K562 (cell line): ENCODE data around the gene DNASE1L1. TPM values are rescaled to one million over a fixed set of nuclear protein-coding genes. Genes with fewer than 3 reads are reported as not detected.

Experiments used
- ATAC-seq: fragments of 200-7000 bp; cut with Tn5 transposase; 3 replicates; pipeline ENCODE4 v1.9.1; 2020; ENCODE audit warnings: moderate library complexity
- BruUV-seq: library from RNA; stranded (reverse); fragments of 400-500 nt; replicated peaks from 2 replicates; lab custom pipeline; 2021; lab: Mats Ljungman, UMichigan
- CTCF ChIA-PET: fragments of 300-600 bp; formaldehyde crosslinking; extraction: SDS; loops from one replicate; lab custom pipeline; 2021; ENCODE audit warnings: low intra/inter-chr PET ratio; lab: Yijun Ruan, JAX
- POLR2A ChIA-PET: fragments of 300-600, 350-650 bp; sonication (Branson Sonifier 250); formaldehyde crosslinking; extraction: SDS; loops from one replicate; lab custom pipeline; 2021; ENCODE audit warnings: antibody characterized with exemption, inconsistent platforms; lab: Yijun Ruan, JAX
- DNase-seq, 4 experiments: peaks; one replicate each; pipeline versions ENCODE4 v3.0.0 to v3.0.0-alpha.2; 2011 to 2018; ENCODE audit warnings: low spot score in 3 of 4, mixed read lengths in 3 of 4; ENCODE audit errors: extremely low read depth in 1 of 4
- FAIRE-seq: peaks from 2 replicates; lab custom pipeline; 2011; peaks lifted over from hg19 to GRCh38; lab: Jason Lieb, UNC
- H2AFZ ChIP-seq: 2 replicates; pipeline ENCODE4 v1.6.0; 2011; ENCODE audit warnings: low read depth, low read length, control low read depth, inconsistent platforms
- H3K27ac ChIP-seq: fragments of 200-600 bp; 3 replicates; pipeline ENCODE4 v1.8.0; 2011; ENCODE audit warnings: low read depth, mild to moderate bottlenecking, control low read depth, inconsistent platforms, low read length, moderate library complexity, mixed read lengths; ENCODE audit errors: extremely low read depth
- H3K27me3 ChIP-seq, 2 experiments: fragments of 300-600 bp in 1 of 2; 2 replicates in 1 of 2; 3 replicates in 1 of 2; pipeline versions ENCODE4 v1.6.0 to v1.8.0; 2011; ENCODE audit warnings: inconsistent platforms in 2 of 2, low read length in 2 of 2, mild to moderate bottlenecking in 1 of 2, mixed read lengths in 1 of 2, moderate library complexity in 1 of 2; ENCODE audit not compliant: control insufficient read depth in 2 of 2, insufficient read depth in 2 of 2
- H3K36me3 ChIP-seq: fragments of 300-600 bp; 3 replicates; pipeline ENCODE4 v1.8.0; 2011; ENCODE audit warnings: mild to moderate bottlenecking, low read length, inconsistent platforms; ENCODE audit not compliant: control insufficient read depth, insufficient read depth
- H3K4me1 ChIP-seq, 2 experiments: fragments of 200-600 bp in 1 of 2; replicated peaks in 1 of 2; 2 replicates in 1 of 2; 3 replicates in 1 of 2; pipeline versions ENCODE4 v1.5.1 to v1.8.0; 2011; ENCODE audit warnings: inconsistent platforms in 2 of 2, low read length in 2 of 2, mild to moderate bottlenecking in 1 of 2, mixed read lengths in 1 of 2, moderate library complexity in 1 of 2; ENCODE audit not compliant: control insufficient read depth in 2 of 2, insufficient read depth in 2 of 2
- H3K4me2 ChIP-seq: 2 replicates; pipeline ENCODE4 v1.6.1; 2011; ENCODE audit warnings: low read length, control low read depth, inconsistent platforms, mixed read lengths; ENCODE audit not compliant: insufficient read depth
- H3K4me3 ChIP-seq: fragments of 200-600 bp; sonication (generic), shearing (Covaris generic); 2 replicates; pipeline ENCODE4 v1.5.1; 2016; ENCODE audit warnings: control low read depth, inconsistent platforms
- H3K79me2 ChIP-seq: fragments of 200-600 bp; 3 replicates; pipeline ENCODE4 v1.8.0; 2011; ENCODE audit warnings: low read length, inconsistent platforms; ENCODE audit not compliant: control insufficient read depth, insufficient read depth
- H3K9ac ChIP-seq, 2 experiments: 2 replicates each; pipeline versions ENCODE4 v1.6.0 to v1.6.1; 2011; ENCODE audit warnings: low read depth in 2 of 2, low read length in 2 of 2, control low read depth in 1 of 2, inconsistent platforms in 1 of 2, mild to moderate bottlenecking in 1 of 2, mixed read lengths in 1 of 2; ENCODE audit not compliant: insufficient read depth in 1 of 2
- H3K9me1 ChIP-seq: one replicate; pipeline ENCODE4 v1.6.0; 2011; ENCODE audit warnings: inconsistent platforms, mild to moderate bottlenecking, low read length, moderate library complexity; ENCODE audit not compliant: control insufficient read depth, insufficient read depth
- H3K9me3 ChIP-seq: replicated peaks from 2 replicates; pipeline ENCODE4 v1.5.1; 2011; ENCODE audit warnings: low read depth, low read length, inconsistent platforms; ENCODE audit not compliant: control insufficient read depth, insufficient read depth
- H4K20me1 ChIP-seq: replicated peaks from 2 replicates; pipeline ENCODE4 v1.6.1; 2011; ENCODE audit warnings: low read length, inconsistent platforms, mixed read lengths; ENCODE audit not compliant: control insufficient read depth, insufficient read depth
- PRMT5 ChIP-seq: sonication (generic); formaldehyde crosslinking; IDR thresholded peaks from 2 replicates; pipeline ENCODE4 v1.5.0; 2020; ENCODE audit warnings: missing genetic modification reagents
- RBFOX2 ChIP-seq: fragments of 200-400 bp; formaldehyde crosslinking; IDR thresholded peaks from 2 replicates; pipeline ENCODE4 v1.6.1; 2017; ENCODE audit warnings: low read depth, mild to moderate bottlenecking, low read length, moderate library complexity
- TBL1XR1 ChIP-seq, 2 experiments: IDR thresholded peaks; 2 replicates each; pipeline ENCODE4 v1.6.1; 2012; ENCODE audit warnings: improper control_type of control experiment in 2 of 2, low read length in 2 of 2, mild to moderate bottlenecking in 1 of 2
- TCF7L2 ChIP-seq: fragments of 150-350 bp; IDR thresholded peaks from 2 replicates; pipeline ENCODE4 v1.6.1; 2016; ENCODE audit warnings: low read depth, mild to moderate bottlenecking, low read length, moderate library complexity
- ZNF184 ChIP-seq: sonication (generic); formaldehyde crosslinking; IDR thresholded peaks from 2 replicates; pipeline ENCODE4 v1.5.0; 2020; ENCODE audit warnings: missing genetic modification reagents
- WGBS: fragments of 100-300 bp; shearing (Covaris generic); methylation state at CpG from one replicate; pipeline ENCODE4 v1.1.6; 2016; ENCODE audit warnings: low coverage, mixed read lengths; ENCODE audit not compliant: insufficient coverage; ENCODE audit errors: missing lambda C conversion rate; 5-methylcytosine and 5-hydroxymethylcytosine counted together
- in situ Hi-C: fragments of 300-500 bp; cut with MboI; formaldehyde crosslinking; loops from 4 replicates; pipeline ENCODE4 v1.15.0; 2018; ENCODE audit warnings: inconsistent platforms, mixed read lengths
- intact Hi-C: fragments of 100-400 bp; cut with micrococcal nuclease; formaldehyde crosslinking; loops from 2 replicates; pipeline ENCODE4 v1.14.2; 2022
- polyA plus RNA-seq, 8 experiments: library from polyadenylated mRNA; depleted of rRNA in 4 of 8; stranded (reverse) in 5 of 8; unstranded in 3 of 8; fragments of >200 nt; fragmentation: Nextera tagmentation in 2 of 8; fragmentation: Illumina TruSeq in 1 of 8; extraction: Ambion mirVana in 2 of 8; extraction: Trizol in 1 of 8; gene quantifications; 2 replicates each; pipeline versions ENCODE4 v1.2.1 to v1.2.3, GENCODE V29; 2011 to 2014; ENCODE audit warnings: inconsistent platforms in 1 of 8, missing spikeins in 1 of 8
- total RNA-seq, 7 experiments: library from RNA; depleted of rRNA in 6 of 7; stranded (reverse); fragments of >200 nt in 6 of 7; fragmentation: Illumina TruSeq in 2 of 7; extraction: Trizol in 2 of 7; gene quantifications; 2 replicates each; pipeline versions ENCODE4 v1.2.1 to v1.2.3, GENCODE V29; 2011 to 2021; ENCODE audit warnings: low replicate concordance in 1 of 7
- TF ChIP-seq, protein P1 (sequence below): fragments of 450-650 bp; IDR thresholded peaks from 2 replicates; pipeline ENCODE4 v1.6.1; 2017; ENCODE audit warnings: mild to moderate bottlenecking, moderate library complexity

The DNASE1L1 gene
- total and polyA plus RNA-seq, 9 of the 15 experiments (the other 6 are each of a cell fraction or from before 2014, with no cell fraction given) = 0.73 to 12.6 (median 7.9) TPM

GRCh38 chrX:154452823-154453222 is 43.8 kb upstream of the DNASE1L1 start (continued):
- TF ChIP-seq, protein P1, sequence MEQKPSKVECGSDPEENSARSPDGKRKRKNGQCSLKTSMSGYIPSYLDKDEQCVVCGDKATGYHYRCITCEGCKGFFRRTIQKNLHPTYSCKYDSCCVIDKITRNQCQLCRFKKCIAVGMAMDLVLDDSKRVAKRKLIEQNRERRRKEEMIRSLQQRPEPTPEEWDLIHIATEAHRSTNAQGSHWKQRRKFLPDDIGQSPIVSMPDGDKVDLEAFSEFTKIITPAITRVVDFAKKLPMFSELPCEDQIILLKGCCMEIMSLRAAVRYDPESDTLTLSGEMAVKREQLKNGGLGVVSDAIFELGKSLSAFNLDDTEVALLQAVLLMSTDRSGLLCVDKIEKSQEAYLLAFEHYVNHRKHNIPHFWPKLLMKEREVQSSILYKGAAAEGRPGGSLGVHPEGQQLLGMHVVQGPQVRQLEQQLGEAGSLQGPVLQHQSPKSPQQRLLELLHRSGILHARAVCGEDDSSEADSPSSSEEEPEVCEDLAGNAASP = no peak
- TF ChIP-seq TCF7L2 (no peak), TBL1XR1 (IDR thresholded peaks at IDR 0.05; ENCODE audit: low read length in 2 of 2) (no peak), PRMT5 (CRISPR knock-in tag) (no peak)

DNA sequence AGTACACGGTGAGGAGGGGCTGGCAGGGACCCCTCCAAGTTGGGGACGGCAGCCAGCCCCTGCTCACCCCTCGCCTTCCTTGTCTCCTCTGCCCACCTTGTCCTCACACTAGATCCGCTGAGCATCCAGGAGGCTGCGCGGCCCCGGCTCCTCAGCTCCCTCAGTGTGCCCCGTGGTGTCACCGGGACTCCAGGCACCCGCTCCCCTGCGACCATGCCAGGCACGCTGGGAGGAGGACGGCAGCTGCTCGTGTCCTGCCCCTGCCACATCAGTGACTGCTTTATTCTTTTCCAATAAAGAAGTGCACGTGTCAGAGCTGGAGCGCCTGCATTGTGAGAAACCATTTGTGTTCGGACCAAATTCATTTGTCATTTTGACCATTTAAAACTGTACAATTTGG is 41.3 kb upstream of the DNASE1L1 start:
- no peak for DNase-seq
- 0 out of 2 replicates have a peak, but pooled peaks have one; percentile 2 for TF ChIP-seq RBFOX2
- no peak for TF ChIP-seq ZNF184 (CRISPR knock-in tag)
- H3K4me2 ChIP-seq = no peak overlapping the region
- peaks cover 57% of the 10 kb centered on the region; the same call in 2 of the 3 replicates for H3K36me3 ChIP-seq
- no peak overlapping the region for H3K4me3 ChIP-seq
- H3K27me3 ChIP-seq = no peaks in the 10 kb centered on the region
- intact Hi-C loops (no loop called here), in situ Hi-C loops (no loop called here)
- no peak overlapping the region for H2AFZ ChIP-seq
- no TSS peak for BruUV-seq
- FAIRE-seq = no peak
- no peaks in the 10 kb centered on the region for H3K9me3 ChIP-seq
- POLR2A ChIA-PET = interaction anchor here (1.0 kb wide), 1 partner anchor 49 kb away, joined by 3 read pairs; no protein-coding TSS in a partner anchor
- H4K20me1 ChIP-seq = no peaks in the 10 kb centered on the region
- no peaks in the 10 kb centered on the region for H3K9me1 ChIP-seq
- CTCF ChIA-PET = no interaction called here
- no peak overlapping the region for H3K27ac ChIP-seq
- peaks cover 1 to 21% of the 10 kb centered on the region in 2 experiments; a peak in 4 of 5 replicates for H3K4me1 ChIP-seq
- WGBS = 91% methylated on average over 9 of the region's 17 CpGs
- H3K9ac ChIP-seq = no peak overlapping the region
- peaks cover 5% of the 10 kb centered on the region; the same call in 2 of the 3 replicates for H3K79me2 ChIP-seq
- no peak for ATAC-seq
